Neutrophil (primary cell): ENCODE results near the gene ABCB1.

Experiments used
- H3K27ac ChIP-seq: fragments of 200-600 bp; sonication (generic); 2 replicates; pipeline ENCODE4 v1.5.1; 2016; ENCODE audit warnings: mild to moderate bottlenecking, moderate library complexity
- H3K27me3 ChIP-seq: fragments of 200-600 bp; sonication (generic); 2 replicates; pipeline ENCODE4 v1.6.0; 2016; ENCODE audit warnings: mild to moderate bottlenecking
- H3K36me3 ChIP-seq: fragments of 200-600 bp; sonication (generic); 2 replicates; pipeline ENCODE4 v1.5.1; 2017
- H3K4me1 ChIP-seq, 2 experiments: fragments of 200-600 bp in 1 of 2; sonication (generic) in 1 of 2; 1 replicate in 1 of 2; 2 replicates in 1 of 2; pipeline versions ENCODE4 v1.5.1 to v1.6.1; 2013 to 2016; ENCODE audit warnings: low read depth in 1 of 2, low read length in 1 of 2, mild to moderate bottlenecking in 1 of 2, moderate library complexity in 1 of 2; ENCODE audit not compliant: control insufficient read depth in 1 of 2, insufficient read depth in 1 of 2
- H3K4me3 ChIP-seq, 2 experiments: fragments of 200-600 bp in 1 of 2; sonication (generic) in 1 of 2; 1 replicate in 1 of 2; 2 replicates in 1 of 2; pipeline ENCODE4 v1.5.1; 2013 to 2016; ENCODE audit warnings: low read depth in 1 of 2, low read length in 1 of 2, mild to moderate bottlenecking in 1 of 2, moderate library complexity in 1 of 2
- H3K9me3 ChIP-seq: fragments of 200-600 bp; sonication (generic); 2 replicates; pipeline ENCODE4 v1.5.1; 2016
- TF ChIP-seq, protein P1 (sequence below): fragments of 200-600 bp; sonication (generic); IDR thresholded peaks from 2 replicates; pipeline ENCODE4 v1.5.1; 2016; ENCODE audit warnings: antibody characterized with exemption

Gene ABCB1

DNA sequence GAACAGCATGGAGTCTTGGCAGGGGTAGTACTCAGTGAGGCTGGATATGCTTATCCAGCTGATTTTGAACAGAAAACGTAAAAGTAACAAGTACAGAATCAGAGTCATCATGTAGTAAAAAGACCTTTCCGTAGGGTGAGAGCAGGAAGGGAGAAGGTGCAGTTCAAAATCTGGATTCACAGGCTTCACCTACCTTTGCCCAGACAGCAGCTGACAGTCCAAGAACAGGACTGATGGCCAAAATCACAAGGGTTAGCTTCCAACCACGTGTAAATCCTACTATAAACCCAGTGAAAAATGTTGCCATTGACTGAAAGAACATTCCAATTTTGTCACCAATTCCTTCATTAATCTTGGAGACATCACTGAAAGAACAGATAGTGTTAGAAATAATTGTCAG, 34.8 kb downstream of the ABCB1 start:
- no peak overlapping the region for H3K27ac ChIP-seq
- H3K4me1 ChIP-seq, result no peaks in the 10 kb centered on the region
- no peaks in the 10 kb centered on the region for H3K9me3 ChIP-seq
- no peak overlapping the region for H3K4me3 ChIP-seq
- TF ChIP-seq, protein P1, sequence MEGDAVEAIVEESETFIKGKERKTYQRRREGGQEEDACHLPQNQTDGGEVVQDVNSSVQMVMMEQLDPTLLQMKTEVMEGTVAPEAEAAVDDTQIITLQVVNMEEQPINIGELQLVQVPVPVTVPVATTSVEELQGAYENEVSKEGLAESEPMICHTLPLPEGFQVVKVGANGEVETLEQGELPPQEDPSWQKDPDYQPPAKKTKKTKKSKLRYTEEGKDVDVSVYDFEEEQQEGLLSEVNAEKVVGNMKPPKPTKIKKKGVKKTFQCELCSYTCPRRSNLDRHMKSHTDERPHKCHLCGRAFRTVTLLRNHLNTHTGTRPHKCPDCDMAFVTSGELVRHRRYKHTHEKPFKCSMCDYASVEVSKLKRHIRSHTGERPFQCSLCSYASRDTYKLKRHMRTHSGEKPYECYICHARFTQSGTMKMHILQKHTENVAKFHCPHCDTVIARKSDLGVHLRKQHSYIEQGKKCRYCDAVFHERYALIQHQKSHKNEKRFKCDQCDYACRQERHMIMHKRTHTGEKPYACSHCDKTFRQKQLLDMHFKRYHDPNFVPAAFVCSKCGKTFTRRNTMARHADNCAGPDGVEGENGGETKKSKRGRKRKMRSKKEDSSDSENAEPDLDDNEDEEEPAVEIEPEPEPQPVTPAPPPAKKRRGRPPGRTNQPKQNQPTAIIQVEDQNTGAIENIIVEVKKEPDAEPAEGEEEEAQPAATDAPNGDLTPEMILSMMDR, result no peak
- no peaks in the 10 kb centered on the region for H3K27me3 ChIP-seq
- H3K36me3 ChIP-seq, result no peaks in the 10 kb centered on the region

- Histone ChIP-seq H3K4me3 (no peak overlapping the region), H3K27ac (no peak overlapping the region), H3K4me1 (no peaks in the 10 kb centered on the region), H3K9me3 (no peaks in the 10 kb centered on the region), H3K36me3 (no peaks in the 10 kb centered on the region), H3K27me3 (no peaks in the 10 kb centered on the region)
- TF ChIP-seq, protein P1, result no peak
These were observed 36.3 kb downstream of the ABCB1 start for GRCh38 chr7:87564296-87564963.

- H3K27ac ChIP-seq, result no peak overlapping the region
- H3K9me3 ChIP-seq, result no peaks in the 10 kb centered on the region
- no peaks in the 10 kb centered on the region for H3K36me3 ChIP-seq
- TF ChIP-seq, protein P1, result no peak
- H3K4me3 ChIP-seq, result no peak overlapping the region
- no peaks in the 10 kb centered on the region for H3K4me1 ChIP-seq
- H3K27me3 ChIP-seq, result no peaks in the 10 kb centered on the region
These were observed 39.0 kb downstream of the ABCB1 start for GRCh38 chr7:87561702-87562101.

- H3K9me3 ChIP-seq, result no peaks in the 10 kb centered on the region
- H3K27me3 ChIP-seq, result no peaks in the 10 kb centered on the region
- no peak overlapping the region for H3K4me3 ChIP-seq
- H3K27ac ChIP-seq, result no peak overlapping the region
- no peaks in the 10 kb centered on the region for H3K4me1 ChIP-seq
- H3K36me3 ChIP-seq, result no peaks in the 10 kb centered on the region
- TF ChIP-seq, protein P1, result no peak
These were observed 39.6 kb downstream of the ABCB1 start for GRCh38 chr7:87561102-87561501.

DNA sequence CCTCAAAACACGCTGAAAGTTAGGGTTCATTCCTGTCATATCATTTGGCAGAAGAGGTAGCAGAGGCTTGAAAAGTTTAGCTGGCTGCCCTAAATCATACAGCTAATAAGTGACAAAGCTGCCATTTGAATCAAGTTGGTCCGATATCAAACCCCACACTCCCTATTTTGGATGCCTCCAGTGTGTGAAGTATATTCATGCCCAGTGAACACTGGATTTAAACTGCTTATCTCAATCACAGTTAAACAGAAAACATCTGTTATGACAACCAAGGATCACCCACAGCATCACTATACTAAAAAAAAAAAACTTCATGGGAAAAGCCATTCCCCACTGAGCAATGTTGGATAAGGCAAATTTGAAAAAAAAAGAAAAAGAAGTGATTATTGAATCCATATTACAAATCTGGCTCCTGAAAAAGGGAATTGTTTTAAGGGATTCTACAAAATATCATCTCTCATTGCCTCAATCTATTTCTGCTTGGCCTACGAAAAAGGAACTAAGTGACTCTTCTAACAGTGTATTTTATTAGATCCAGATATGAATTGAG, 48.3 kb downstream of the ABCB1 start:
- no peaks in the 10 kb centered on the region for H3K9me3 ChIP-seq
- H3K27me3 ChIP-seq, result no peaks in the 10 kb centered on the region
- H3K4me3 ChIP-seq, result no peak overlapping the region
- H3K4me1 ChIP-seq, result no peaks in the 10 kb centered on the region
- TF ChIP-seq, protein P1, result no peak
- H3K27ac ChIP-seq, result no peak overlapping the region
- no peaks in the 10 kb centered on the region for H3K36me3 ChIP-seq
